ENCODE data around the gene RREB1. TPM values are rescaled to one million over a fixed set of nuclear protein-coding genes. Genes with fewer than 3 reads are reported as not detected.

The RREB1 gene
- polyA plus RNA-seq, 4 donors: 6.5 to 38.3 (median 11.5) TPM

GRCh38 chr6:7196685-7197283, 89.0 kb downstream of the RREB1 start:
- H3K36me3 ChIP-seq (ENCODE audit: control insufficient read depth in 3 of 3, insufficient read depth in 2 of 3, low read depth in 1 of 3, low read length in 3 of 3): peaks cover 2 to 37% (median 9%) of the 10 kb centered on the region in 3 donors
- FAIRE-seq (no peak), DNase-seq (no peak)
- 84 to 89% (median 87%) methylated on average over 4 of the region's 4 CpGs for WGBS, 3 donors
- no peak overlapping the region for H3K27ac ChIP-seq (ENCODE audit: low read depth in 1 of 3, low read length in 2 of 3)
- H3K27me3 ChIP-seq (ENCODE audit: control insufficient read depth in 3 of 3, insufficient read depth in 3 of 3, low read length in 3 of 3): no peaks in the 10 kb centered on the region
- H3K4me3 ChIP-seq (ENCODE audit: low read depth in 1 of 3, low read length in 3 of 3): no peak overlapping the region
- H3K9me3 ChIP-seq (ENCODE audit: control insufficient read depth in 2 of 2, insufficient read depth in 1 of 2, low read depth in 1 of 2, low read length in 1 of 2): no peaks in the 10 kb centered on the region
- peaks cover 0 to 19% (median 0%) of the 10 kb centered on the region in 3 donors for H3K4me1 ChIP-seq (ENCODE audit: control insufficient read depth in 3 of 3, insufficient read depth in 2 of 3, low read depth in 1 of 3, low read length in 2 of 3)

DNA sequence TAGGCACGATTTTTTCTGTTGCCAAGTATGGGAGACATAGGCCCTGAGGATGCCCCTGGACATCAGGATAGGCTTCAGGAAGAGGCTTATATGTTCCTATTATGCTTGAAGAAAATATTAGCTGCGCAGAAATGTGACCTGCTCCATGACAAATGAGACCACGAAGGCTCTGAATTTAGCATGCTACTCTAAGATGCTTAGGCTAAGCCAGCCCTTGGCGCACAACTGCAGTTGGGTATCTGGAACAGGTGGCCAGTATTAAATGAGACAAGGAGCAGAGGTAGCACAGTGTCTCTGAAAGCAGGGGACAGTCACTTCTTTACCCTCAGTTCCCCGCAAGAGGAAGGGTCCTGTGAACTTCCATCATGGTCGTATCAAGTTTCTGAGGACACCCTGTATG, 90.0 kb downstream of the RREB1 start:
- no peaks in the 10 kb centered on the region for H3K9me3 ChIP-seq (ENCODE audit: control insufficient read depth in 2 of 2, insufficient read depth in 1 of 2, low read depth in 1 of 2, low read length in 1 of 2)
- FAIRE-seq (no peak), DNase-seq (no peak)
- peaks cover 0 to 21% (median 0%) of the 10 kb centered on the region in 3 donors for H3K4me1 ChIP-seq (ENCODE audit: control insufficient read depth in 3 of 3, insufficient read depth in 2 of 3, low read depth in 1 of 3, low read length in 2 of 3)
- 96% methylated on average over 6 of the region's 6 CpGs for WGBS, 3 donors
- H3K27ac ChIP-seq (ENCODE audit: low read depth in 1 of 3, low read length in 2 of 3): no peak overlapping the region
- no peak overlapping the region for H3K4me3 ChIP-seq (ENCODE audit: low read depth in 1 of 3, low read length in 3 of 3)
- H3K36me3 ChIP-seq (ENCODE audit: control insufficient read depth in 3 of 3, insufficient read depth in 2 of 3, low read depth in 1 of 3, low read length in 3 of 3): peaks cover 2 to 42% (median 13%) of the 10 kb centered on the region in 3 donors
- H3K27me3 ChIP-seq (ENCODE audit: control insufficient read depth in 3 of 3, insufficient read depth in 3 of 3, low read length in 3 of 3): no peaks in the 10 kb centered on the region

DNA sequence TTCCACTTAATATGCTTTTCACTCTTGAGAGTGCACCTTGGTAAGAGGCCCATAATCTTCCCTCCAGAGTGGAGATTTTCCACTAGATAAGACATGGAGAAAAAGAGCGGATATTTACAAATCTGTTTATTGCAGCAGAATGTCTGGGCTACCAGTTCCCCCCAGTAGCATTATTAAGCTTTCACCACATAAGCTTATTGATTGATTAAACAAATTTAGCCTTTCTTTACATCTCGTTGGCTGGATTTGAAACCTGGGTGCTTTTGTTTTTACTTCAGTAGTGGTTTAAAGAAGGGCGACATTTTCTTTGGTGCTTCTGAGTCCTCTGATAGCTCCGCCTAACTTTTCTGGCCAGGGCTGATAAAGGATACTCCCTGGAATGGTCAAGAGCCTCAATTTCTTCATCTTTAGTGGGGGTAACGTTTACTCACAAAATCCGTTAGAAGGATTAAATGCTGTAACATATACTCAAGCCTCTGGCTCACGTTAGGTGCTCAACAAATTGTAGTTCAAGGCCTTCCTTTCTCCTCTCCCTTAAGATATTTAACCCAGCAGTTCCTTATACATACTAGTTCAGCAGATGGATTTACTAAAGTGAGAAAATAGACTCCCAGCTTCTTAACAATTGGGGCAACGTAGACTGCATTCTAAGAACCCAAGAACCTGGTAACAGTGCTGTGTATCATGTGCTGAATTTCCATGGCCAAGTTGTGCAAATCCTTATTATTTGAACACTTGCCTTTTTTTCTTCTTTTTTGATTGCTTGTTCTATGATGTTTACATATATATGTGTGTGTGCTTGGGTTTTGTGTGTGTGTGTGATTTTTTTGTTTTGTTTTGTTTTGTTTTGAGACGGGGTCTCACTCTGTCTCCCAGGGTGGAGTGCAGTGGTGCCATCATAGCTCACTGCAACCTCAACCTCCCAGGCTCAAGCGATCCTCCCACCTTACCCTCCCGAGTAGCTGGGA, 91.4 kb downstream of the RREB1 start:
- H3K36me3 ChIP-seq (ENCODE audit: control insufficient read depth in 3 of 3, insufficient read depth in 2 of 3, low read depth in 1 of 3, low read length in 3 of 3): peaks cover 2 to 52% (median 13%) of the 10 kb centered on the region in 3 donors
- peaks cover 0 to 21% (median 0%) of the 10 kb centered on the region in 3 donors for H3K4me1 ChIP-seq (ENCODE audit: control insufficient read depth in 3 of 3, insufficient read depth in 2 of 3, low read depth in 1 of 3, low read length in 2 of 3)
- no peak overlapping the region for H3K4me3 ChIP-seq (ENCODE audit: low read depth in 1 of 3, low read length in 3 of 3)
- no peaks in the 10 kb centered on the region for H3K9me3 ChIP-seq (ENCODE audit: control insufficient read depth in 2 of 2, insufficient read depth in 1 of 2, low read depth in 1 of 2, low read length in 1 of 2)
- FAIRE-seq (no peak), DNase-seq (no peak)
- whole genome bisulfite sequencing, 3 donors: 92 to 94% (median 94%) methylated on average over 11 of the region's 11 CpGs
- H3K27me3 ChIP-seq (ENCODE audit: control insufficient read depth in 3 of 3, insufficient read depth in 3 of 3, low read length in 3 of 3): no peaks in the 10 kb centered on the region
- H3K27ac ChIP-seq (ENCODE audit: low read depth in 1 of 3, low read length in 2 of 3): no peak overlapping the region

DNA sequence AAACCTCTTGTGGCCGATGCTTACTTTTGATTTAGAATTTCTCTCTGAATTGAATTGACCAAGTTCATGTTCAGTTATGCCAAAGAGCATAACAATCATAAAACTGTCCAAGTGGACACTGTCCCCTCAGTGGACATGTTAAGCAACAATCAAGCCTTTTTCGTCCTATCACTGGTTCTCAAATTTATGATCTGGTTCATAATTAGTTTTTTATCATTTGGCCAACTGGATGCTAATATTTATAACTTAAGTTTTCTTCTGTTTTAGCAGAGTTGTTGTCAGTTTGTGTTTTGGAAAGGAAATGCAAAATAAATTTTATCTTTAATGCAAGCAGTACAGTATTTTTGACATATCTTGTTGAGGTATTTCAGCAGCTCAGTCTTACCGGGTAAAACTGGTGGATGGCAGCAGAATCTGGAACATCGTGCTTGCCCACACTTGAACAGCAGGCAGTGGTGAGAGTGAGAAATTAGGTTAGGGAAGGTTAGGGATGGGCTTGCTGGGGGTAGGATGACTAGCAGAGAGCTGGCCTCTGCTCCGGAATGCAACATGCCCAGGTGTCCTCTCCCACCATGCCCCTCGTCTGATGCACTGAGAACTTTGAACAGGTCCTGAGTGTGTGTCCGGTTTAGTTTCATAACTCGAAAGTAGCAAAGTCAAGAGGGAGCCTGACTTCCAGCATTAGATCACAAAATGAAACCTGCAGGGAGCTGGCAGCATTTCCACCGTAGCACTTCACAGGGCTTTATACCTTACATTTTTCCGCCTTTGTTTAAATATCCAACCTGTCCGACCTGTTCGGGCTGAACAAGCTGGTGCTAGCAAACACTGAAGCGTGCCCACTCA, 93.1 kb downstream of the RREB1 start:
- peaks cover 2 to 53% (median 15%) of the 10 kb centered on the region in 3 donors for H3K36me3 ChIP-seq (ENCODE audit: control insufficient read depth in 3 of 3, insufficient read depth in 2 of 3, low read depth in 1 of 3, low read length in 3 of 3)
- no peaks in the 10 kb centered on the region for H3K9me3 ChIP-seq (ENCODE audit: control insufficient read depth in 2 of 2, insufficient read depth in 1 of 2, low read depth in 1 of 2, low read length in 1 of 2)
- 35 to 64% (median 45%) methylated on average over 13 of the region's 13 CpGs for WGBS, 3 donors
- H3K27ac ChIP-seq (ENCODE audit: low read depth in 1 of 3, low read length in 2 of 3): peak overlapping the region; percentile 24 to 79 (median 43)
- FAIRE-seq (no peak), DNase-seq (peak; percentile 60 to 81)
- H3K4me1 ChIP-seq (ENCODE audit: control insufficient read depth in 3 of 3, insufficient read depth in 2 of 3, low read depth in 1 of 3, low read length in 2 of 3): peaks cover 0 to 14% (median 0%) of the 10 kb centered on the region in 3 donors
- H3K27me3 ChIP-seq (ENCODE audit: control insufficient read depth in 3 of 3, insufficient read depth in 3 of 3, low read length in 3 of 3): no peaks in the 10 kb centered on the region
- no peak overlapping the region for H3K4me3 ChIP-seq (ENCODE audit: low read depth in 1 of 3, low read length in 3 of 3)

- WGBS, 3 donors: 26 to 54% (median 36%) methylated on average over 2 of the region's 2 CpGs
- Histone ChIP-seq H3K36me3 (ENCODE audit: control insufficient read depth in 3 of 3, insufficient read depth in 2 of 3, low read depth in 1 of 3, low read length in 3 of 3) (peaks cover 2 to 52% (median 16%) of the 10 kb centered on the region in 3 donors), H3K27me3 (ENCODE audit: control insufficient read depth in 3 of 3, insufficient read depth in 3 of 3, low read length in 3 of 3) (no peaks in the 10 kb centered on the region), H3K4me3 (ENCODE audit: low read depth in 1 of 3, low read length in 3 of 3) (no peak overlapping the region), H3K27ac (ENCODE audit: low read depth in 1 of 3, low read length in 2 of 3) (peak overlapping the region; percentile 15 to 79 (median 62)), H3K9me3 (ENCODE audit: control insufficient read depth in 2 of 2, insufficient read depth in 1 of 2, low read depth in 1 of 2, low read length in 1 of 2) (no peaks in the 10 kb centered on the region), H3K4me1 (ENCODE audit: control insufficient read depth in 3 of 3, insufficient read depth in 2 of 3, low read depth in 1 of 3, low read length in 2 of 3) (peaks cover 0 to 12% (median 0%) of the 10 kb centered on the region in 3 donors)
- DNase-seq: no peak
- no peak for FAIRE-seq
These were observed 93.6 kb downstream of the RREB1 start for GRCh38 chr6:7201444-7201731.

GRCh38 chr6:7201732-7202541, 94.2 kb downstream of the RREB1 start:
- FAIRE-seq (no peak), DNase-seq (peak in 1 of 2 donors; percentile 24)
- Histone ChIP-seq H3K4me3 (ENCODE audit: low read depth in 1 of 3, low read length in 3 of 3) (no peak overlapping the region), H3K27me3 (ENCODE audit: control insufficient read depth in 3 of 3, insufficient read depth in 3 of 3, low read length in 3 of 3) (no peaks in the 10 kb centered on the region), H3K36me3 (ENCODE audit: control insufficient read depth in 3 of 3, insufficient read depth in 2 of 3, low read depth in 1 of 3, low read length in 3 of 3) (peaks cover 5 to 54% (median 18%) of the 10 kb centered on the region in 3 donors), H3K27ac (ENCODE audit: low read depth in 1 of 3, low read length in 2 of 3) (peak overlapping the region; percentile 15 to 79 (median 62)), H3K9me3 (ENCODE audit: control insufficient read depth in 2 of 2, insufficient read depth in 1 of 2, low read depth in 1 of 2, low read length in 1 of 2) (no peaks in the 10 kb centered on the region), H3K4me1 (ENCODE audit: control insufficient read depth in 3 of 3, insufficient read depth in 2 of 3, low read depth in 1 of 3, low read length in 2 of 3) (peaks cover 0 to 12% (median 0%) of the 10 kb centered on the region in 3 donors)
- 78 to 88% (median 83%) methylated on average over 16 of the region's 16 CpGs for WGBS, 3 donors

- no peak overlapping the region for H3K4me3 ChIP-seq (ENCODE audit: low read depth in 1 of 3, low read length in 3 of 3)
- peaks cover 4 to 47% (median 15%) of the 10 kb centered on the region in 3 donors for H3K36me3 ChIP-seq (ENCODE audit: control insufficient read depth in 3 of 3, insufficient read depth in 2 of 3, low read depth in 1 of 3, low read length in 3 of 3)
- H3K4me1 ChIP-seq (ENCODE audit: control insufficient read depth in 3 of 3, insufficient read depth in 2 of 3, low read depth in 1 of 3, low read length in 2 of 3): peaks cover 0 to 12% (median 0%) of the 10 kb centered on the region in 3 donors
- H3K27ac ChIP-seq (ENCODE audit: low read depth in 1 of 3, low read length in 2 of 3): no peak overlapping the region
- H3K9me3 ChIP-seq (ENCODE audit: control insufficient read depth in 2 of 2, insufficient read depth in 1 of 2, low read depth in 1 of 2, low read length in 1 of 2): no peaks in the 10 kb centered on the region
- no peaks in the 10 kb centered on the region for H3K27me3 ChIP-seq (ENCODE audit: control insufficient read depth in 3 of 3, insufficient read depth in 3 of 3, low read length in 3 of 3)
- no peak for FAIRE-seq
- DNase-seq: no peak
These were observed 95.2 kb downstream of the RREB1 start for GRCh38 chr6:7202950-7203349.

All from small intestine (tissue), 7 donors.